HCT116 (cell line): ENCODE results near the gene MTUS2.

Source experiments
- CTCF ChIP-seq, 3 experiments: fragments of 200-600 bp in 1 of 3; sonication (generic) in 1 of 3; IDR thresholded peaks in 2 of 3; conservative IDR thresholded peaks in 1 of 3; 2 replicates each; pipeline ENCODE4 v1.5.1; 2012 to 2017; ENCODE audit warnings: low read depth in 2 of 3, low read length in 2 of 3, antibody characterized with exemption in 1 of 3, borderline replicate concordance in 1 of 3, control low read depth in 1 of 3, mild to moderate bottlenecking in 1 of 3, mixed read lengths in 1 of 3, mixed run types in 1 of 3, moderate library complexity in 1 of 3; ENCODE audit not compliant: insufficient read depth in 1 of 3
- EZH2 ChIP-seq: fragments of 200-600 bp; sonication (generic); IDR thresholded peaks from 2 replicates; pipeline ENCODE4 v1.6.1; 2017; ENCODE audit warnings: antibody characterized with exemption, mixed run types
- ZNF274 ChIP-seq: fragments of 200-500 bp; sonication (Bioruptor generic); IDR thresholded peaks from 2 replicates; pipeline ENCODE4 v1.6.1; 2014; ENCODE audit warnings: mild to moderate bottlenecking, low read depth, low read length, inconsistent platforms

- TF ChIP-seq ZNF274 (no peak), CTCF (IDR thresholded peaks at IDR 0.05 in 2 of 3, conservative IDR thresholded peaks at IDR 0.05 in 1 of 3; ENCODE audit: borderline replicate concordance in 1 of 3, insufficient read depth in 1 of 3, low read depth in 2 of 3, low read length in 2 of 3) (peak; percentile 17 to 67 (median 60); a peak in 5 of 6 replicates), EZH2 (no peak)
Measured at GRCh38 chr13:28817204-28817603, 2.9 kb upstream of the MTUS2 start.
